Measurements from ENCODE around the gene NUP214.
"Not testable (repeated sequence)": the region's sequence is repeated elsewhere in the genome, so short reads cannot be mapped to it uniquely, and the experiment has no call there.

NUP214 gene

GRCh38 chr9:131233995-131234394, 108.6 kb downstream of the NUP214 start:
- no peak for DNase-seq (ENCODE audit: low read depth in 2 of 2)

- DNase-seq (ENCODE audit: low read depth in 2 of 2) = no peak
Measured at GRCh38 chr9:131234799-131235479, 109.6 kb downstream of the NUP214 start.

- DNase-seq (ENCODE audit: low read depth in 2 of 2) = no peak
Measured at GRCh38 chr9:131235480-131235851, 110.1 kb downstream of the NUP214 start.

GRCh38 chr9:131236161-131236560, 110.8 kb downstream of the NUP214 start:
- DNase-seq (ENCODE audit: low read depth in 2 of 2) = no peak

- no peak for DNase-seq (ENCODE audit: low read depth in 2 of 2)
Measured at GRCh38 chr9:131236761-131237160, 111.4 kb downstream of the NUP214 start.

- DNase-seq (ENCODE audit: low read depth in 2 of 2) = no peak
Measured at GRCh38 chr9:131237291-131237690, 111.9 kb downstream of the NUP214 start.

GRCh38 chr9:131237931-131238401, 112.6 kb downstream of the NUP214 start:
- DNase-seq (ENCODE audit: low read depth in 2 of 2) = peak; percentile 79 to 83

GRCh38 chr9:131238402-131239021, 113.1 kb downstream of the NUP214 start:
- DNase-seq (ENCODE audit: low read depth in 2 of 2) = no peak

GRCh38 chr9:131239161-131239975, 114.0 kb downstream of the NUP214 start:
- no peak for DNase-seq (ENCODE audit: low read depth in 2 of 2)

- DNase-seq (ENCODE audit: low read depth in 2 of 2) = no peak
Measured at GRCh38 chr9:131240047-131240921, 114.9 kb downstream of the NUP214 start.

GRCh38 chr9:131244331-131244730, 118.9 kb downstream of the NUP214 start:
- DNase-seq (ENCODE audit: low read depth in 2 of 2) = not testable (repeated sequence)

GRCh38 chr9:131246618-131247017, 121.2 kb downstream of the NUP214 start:
- no peak for DNase-seq (ENCODE audit: low read depth in 2 of 2)

- no peak for DNase-seq (ENCODE audit: low read depth in 2 of 2)
Measured at GRCh38 chr9:131252120-131252519, 126.7 kb downstream of the NUP214 start.

GRCh38 chr9:131253891-131254491, 128.6 kb downstream of the NUP214 start:
- DNase-seq (ENCODE audit: low read depth in 2 of 2) = no peak

- DNase-seq (ENCODE audit: low read depth in 2 of 2) = no peak
Measured at GRCh38 chr9:131254626-131255025, 129.2 kb downstream of the NUP214 start.

GRCh38 chr9:131255676-131256197, 130.4 kb downstream of the NUP214 start:
- DNase-seq (ENCODE audit: low read depth in 2 of 2) = no peak

- DNase-seq (ENCODE audit: low read depth in 2 of 2) = no peak
Measured at GRCh38 chr9:131257266-131258025, 132.1 kb downstream of the NUP214 start.

GRCh38 chr9:131258186-131258585, 132.8 kb downstream of the NUP214 start:
- no peak for DNase-seq (ENCODE audit: low read depth in 2 of 2)

GRCh38 chr9:131258698-131259431, 133.5 kb downstream of the NUP214 start:
- no peak for DNase-seq (ENCODE audit: low read depth in 2 of 2)

All from activated CD4-positive, alpha-beta T cell treated with anti-CD3 and anti-CD28 coated beads for 24 hours (primary cell).